B cell (primary cell): ENCODE results near the gene SRRM2. TPM values are rescaled to one million over a fixed set of nuclear protein-coding genes. Genes with fewer than 3 reads are reported as not detected.

Source experiments
- ATAC-seq: fragments of 200-7000 bp; cut with Tn5 transposase; one replicate; pipeline ENCODE4 v1.10.0; 2021; ENCODE audit warnings: low read depth, mild to moderate bottlenecking, moderate number of reproducible peaks, moderate library complexity
- CTCF ChIA-PET: fragments of 350-600 bp; sonication (Branson Sonifier 250); formaldehyde crosslinking; loops from one replicate; lab custom pipeline; 2021; ENCODE audit warnings: antibody characterized with exemption, inconsistent platforms; lab: Charles Lee
- POLR2A ChIA-PET: fragments of 350-600 bp; sonication (Branson Sonifier 250); formaldehyde crosslinking; loops from one replicate; lab custom pipeline; 2021; ENCODE audit warnings: antibody characterized with exemption; lab: Charles Lee
- DNase-seq: peaks from one replicate; pipeline ENCODE4 v3.0.0; 2013
- H2AFZ ChIP-seq: 2 replicates; pipeline ENCODE4 v1.6.1; 2012; ENCODE audit warnings: mild to moderate bottlenecking, low read depth, low read length; ENCODE audit not compliant: insufficient read depth, poor library complexity, severe bottlenecking
- H3K27ac ChIP-seq, 2 donors: 1 replicate in 1 of 2; 2 replicates in 1 of 2; pipeline ENCODE4 v1.5.1; 2012 to 2013; ENCODE audit warnings: low read length in 2 of 2, mild to moderate bottlenecking in 2 of 2, moderate library complexity in 1 of 2
- H3K27me3 ChIP-seq, 4 experiments: fragments of 200-600 bp in 1 of 4; sonication (generic) in 1 of 4; replicated peaks in 1 of 4; 1 replicate in 2 of 4; 2 replicates in 2 of 4; pipeline versions ENCODE4 v1.6.1 to v1.7.0; 2013 to 2016; ENCODE audit warnings: low read length in 3 of 4, mild to moderate bottlenecking in 2 of 4, mixed read lengths in 1 of 4, moderate library complexity in 1 of 4; ENCODE audit not compliant: insufficient read depth in 4 of 4, control insufficient read depth in 3 of 4; ENCODE audit errors: control extremely low read depth in 1 of 4
- H3K36me3 ChIP-seq, 2 experiments: replicated peaks in 1 of 2; 1 replicate in 1 of 2; 2 replicates in 1 of 2; pipeline versions ENCODE4 v1.6.1 to v1.7.1; 2013; ENCODE audit warnings: low read length in 1 of 2; ENCODE audit not compliant: insufficient read depth in 2 of 2, control insufficient read depth in 1 of 2; ENCODE audit errors: control extremely low read depth in 1 of 2, extremely low read depth in 1 of 2
- H3K4me1 ChIP-seq, 2 donors: fragments of 200-600 bp in 1 of 2; sonication (generic) in 1 of 2; 1 replicate in 1 of 2; 2 replicates in 1 of 2; pipeline versions ENCODE4 v1.5.1 to v1.6.1; 2013 to 2017; ENCODE audit warnings: low read length in 2 of 2; ENCODE audit not compliant: control insufficient read depth in 2 of 2, insufficient read depth in 2 of 2
- H3K4me2 ChIP-seq: replicated peaks from 2 replicates; pipeline ENCODE3; 2012; ENCODE audit warnings: mild to moderate bottlenecking, low read depth, low read length; ENCODE audit not compliant: poor library complexity, severe bottlenecking
- H3K4me3 ChIP-seq, 5 experiments: fragments of 200-600 bp in 1 of 5; sonication (generic) in 1 of 5; 1 replicate in 3 of 5; 2 replicates in 2 of 5; pipeline versions ENCODE4 v1.5.1 to v1.7.0; 2011 to 2016; ENCODE audit warnings: low read length in 4 of 5, mild to moderate bottlenecking in 4 of 5, low read depth in 2 of 5, control low read depth in 1 of 5, moderate library complexity in 1 of 5; ENCODE audit not compliant: insufficient read depth in 1 of 5; ENCODE audit errors: control extremely low read depth in 1 of 5, extremely low read depth in 1 of 5
- H3K79me2 ChIP-seq: fragments of 200-600 bp; sonication (generic); one replicate; pipeline ENCODE4 v1.6.0; 2016; ENCODE audit warnings: low read length; ENCODE audit not compliant: control insufficient read depth, insufficient read depth
- H3K9ac ChIP-seq: fragments of 200-600 bp; sonication (generic); 2 replicates; pipeline ENCODE4 v1.6.1; 2017; ENCODE audit warnings: mild to moderate bottlenecking, low read length, moderate library complexity
- H3K9me3 ChIP-seq, 3 donors: one replicate each; pipeline versions ENCODE4 v1.6.1 to v1.7.1; 2013; ENCODE audit warnings: low read length in 2 of 3; ENCODE audit not compliant: control insufficient read depth in 2 of 3, insufficient read depth in 1 of 3; ENCODE audit errors: control extremely low read depth in 1 of 3
- H4K20me1 ChIP-seq: 2 replicates; pipeline ENCODE4 v1.6.0; 2012; ENCODE audit warnings: mild to moderate bottlenecking, low read length; ENCODE audit not compliant: insufficient read depth, control insufficient read depth, poor library complexity, severe bottlenecking
- H3K27ac Mint-ChIP-seq: one replicate; pipeline ENCODE4 v1.8.0; 2021; ENCODE audit warnings: mixed read lengths
- H3K27me3 Mint-ChIP-seq: one replicate; pipeline ENCODE4 v1.8.0; 2021; ENCODE audit warnings: mixed read lengths
- H3K4me1 Mint-ChIP-seq: one replicate; pipeline ENCODE4 v1.8.0; 2021; ENCODE audit warnings: mixed read lengths
- H3K4me3 Mint-ChIP-seq: one replicate; pipeline ENCODE4 v1.8.0; 2021; ENCODE audit warnings: mixed read lengths
- H3K9me3 Mint-ChIP-seq: one replicate; pipeline ENCODE4 v1.8.0; 2022; ENCODE audit warnings: mixed read lengths; ENCODE audit not compliant: insufficient read depth
- CTCF ChIP-seq: fragments of 200-600 bp; IDR thresholded peaks from one replicate; pipeline ENCODE4 v1.8.0; 2022; ENCODE audit warnings: antibody characterized with exemption, mild to moderate bottlenecking
- EZH2 ChIP-seq: IDR thresholded peaks from 2 replicates; pipeline ENCODE4 v1.6.1; 2012; ENCODE audit warnings: borderline replicate concordance, low read depth, mild to moderate bottlenecking, moderate library complexity, low read length; ENCODE audit not compliant: insufficient read depth, poor library complexity, severe bottlenecking
- whole genome bisulfite sequencing: methylation state at CpG from one replicate; pipeline ENCODE4 v1.1.5; 2013; ENCODE audit warnings: missing lambda C conversion rate; ENCODE audit not compliant: insufficient coverage; 5-methylcytosine and 5-hydroxymethylcytosine counted together
- intact Hi-C: fragments of 100-400 bp; cut with micrococcal nuclease; formaldehyde crosslinking; loops from one replicate; pipeline ENCODE4 v1.10.0; 2022
- polyA plus RNA-seq: library from polyadenylated mRNA; depleted of rRNA; stranded (reverse); fragments of >200 nt; gene quantifications from 2 replicates; pipeline ENCODE4 v1.2.3, GENCODE V29; 2012
- total RNA-seq, 2 donors: library from RNA; stranded (reverse); fragments of 120-200 nt in 1 of 2; gene quantifications; 1 replicate in 1 of 2; 2 replicates in 1 of 2; pipeline versions ENCODE4 v1.2.3 to v1.2.4, GENCODE V29; 2013 to 2022

Gene SRRM2
- total and polyA plus RNA-seq, 2 donors (not counting 1 experiment from before 2014, with no cell fraction given), result 1,485 to 1,879 TPM

GRCh38 chr16:2742323-2743006 lies 10.0 kb upstream of the SRRM2 start:
- no peak overlapping the region for H3K4me2 ChIP-seq
- WGBS, result 94% methylated on average over 11 of the region's 12 CpGs
- no peaks in the 10 kb centered on the region for H3K9me3 ChIP-seq
- no peak overlapping the region for H3K9ac ChIP-seq
- Mint-ChIP-seq H3K27me3 (no peaks in the 10 kb centered on the region), H3K27ac (no peak overlapping the region), H3K4me1 (no peaks in the 10 kb centered on the region), H3K4me3 (no peak overlapping the region), H3K9me3 (no peaks in the 10 kb centered on the region)
- H2AFZ ChIP-seq, result no peak overlapping the region
- TF ChIP-seq CTCF, result no peak
- no peak for TF ChIP-seq EZH2
- intact Hi-C loops, result no loop called here
- H3K27ac ChIP-seq, result no peak overlapping the region
- POLR2A ChIA-PET, result no interaction called here
- no peaks in the 10 kb centered on the region for H3K36me3 ChIP-seq
- H3K4me1 ChIP-seq, result no peaks in the 10 kb centered on the region
- ATAC-seq (no peak), DNase-seq (no peak)
- H4K20me1 ChIP-seq, result no peaks in the 10 kb centered on the region
- CTCF ChIA-PET, result no interaction called here
- H3K79me2 ChIP-seq, result no peaks in the 10 kb centered on the region
- no peak overlapping the region for H3K4me3 ChIP-seq
- peaks cover 0 to 6% (median 0%) of the 10 kb centered on the region in 4 experiments for H3K27me3 ChIP-seq

DNA sequence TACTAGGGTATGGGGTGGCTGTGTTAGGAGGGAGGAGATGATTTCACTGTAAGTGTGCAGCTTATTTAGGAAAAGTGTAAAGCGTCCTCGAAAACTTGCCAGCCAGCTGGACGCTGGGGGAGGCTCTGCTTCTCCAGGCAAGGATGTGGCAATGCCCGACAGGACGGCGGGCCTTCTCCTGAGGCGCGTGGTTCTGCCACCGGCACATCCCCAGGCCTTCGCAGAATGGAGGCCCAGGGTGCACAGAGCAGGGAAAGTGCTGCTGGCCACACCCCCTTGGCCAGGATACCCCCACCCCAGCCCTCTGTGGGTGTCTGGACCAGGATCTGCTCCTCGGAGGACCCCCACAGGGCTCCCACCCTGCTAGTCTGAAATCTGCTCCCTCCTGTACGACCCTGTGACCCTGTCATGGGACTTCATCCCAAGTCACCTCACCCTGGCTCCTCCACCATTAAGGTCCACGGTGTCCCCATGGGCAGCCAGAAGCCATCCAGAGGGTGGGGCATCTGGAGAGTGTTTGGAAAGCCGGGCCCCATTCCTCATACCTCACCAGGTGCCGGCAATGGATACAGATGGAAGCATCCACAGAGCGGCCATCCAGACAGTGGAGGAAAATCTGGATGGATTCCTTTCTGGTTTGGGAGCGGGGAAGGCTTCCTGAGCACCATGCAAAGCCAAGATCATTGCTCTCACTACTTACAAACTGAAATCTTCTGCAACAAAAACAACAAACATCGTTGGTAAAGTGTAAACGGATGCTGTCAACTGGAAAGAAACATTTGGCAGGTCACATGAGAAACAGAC lies 9.2 kb upstream of the SRRM2 start:
- Histone ChIP-seq H3K79me2 (no peaks in the 10 kb centered on the region), H3K9me3 (no peaks in the 10 kb centered on the region), H3K36me3 (no peaks in the 10 kb centered on the region), H3K4me2 (no peak overlapping the region), H3K4me1 (no peaks in the 10 kb centered on the region), H3K27me3 (peaks cover 0 to 1% (median 0%) of the 10 kb centered on the region in 4 experiments), H3K9ac (no peak overlapping the region), H3K27ac (no peak overlapping the region), H2AFZ (no peak overlapping the region), H4K20me1 (no peaks in the 10 kb centered on the region), H3K4me3 (no peak overlapping the region)
- no peaks in the 10 kb centered on the region for H3K9me3 Mint-ChIP-seq
- POLR2A ChIA-PET, result no interaction called here
- CTCF ChIA-PET, result no interaction called here
- H3K27ac Mint-ChIP-seq, result no peak overlapping the region
- no peak for ATAC-seq
- 90% methylated on average over 13 of the region's 19 CpGs for WGBS
- H3K27me3 Mint-ChIP-seq, result no peaks in the 10 kb centered on the region
- intact Hi-C loops, result no loop called here
- H3K4me3 Mint-ChIP-seq, result no peak overlapping the region
- H3K4me1 Mint-ChIP-seq, result no peaks in the 10 kb centered on the region
- DNase-seq, result no peak
- no peak for TF ChIP-seq EZH2
- TF ChIP-seq CTCF, result no peak
